ENCODE results near the gene IL9. TPM values are rescaled to one million over a fixed set of nuclear protein-coding genes. Genes with fewer than 3 reads are reported as not detected.

The IL9 gene
- total RNA-seq, 1 donor from 2014 or later, result not detected

Other genes with a start within 250 kb of the IL9 start
- 0.62 TPM for gene SLC25A48, start 61.2 kb downstream of the IL9 start, total RNA-seq
- not detected for gene LECT2, start 59.1 kb upstream of the IL9 start, total RNA-seq
- gene TGFBI, start 133.1 kb upstream of the IL9 start, total RNA-seq, result 4.2 TPM
- 40.4 TPM for gene SMAD5, start 237.0 kb upstream of the IL9 start, total RNA-seq